Stimulated activated CD4-positive, alpha-beta T cell treated with anti-CD3 and anti-CD28 coated beads, Interleukin-2, amount 100 ng/mL, for 24 hours (primary cell): ENCODE results near the gene ST3GAL3.
A peak's percentile ranks its signal among the peaks of the same experiment; 100 is the strongest.
"Not testable (repeated sequence)": the region's sequence is repeated elsewhere in the genome, so short reads cannot be mapped to it uniquely, and the experiment has no call there.

Experiments used
- DNase-seq, 2 donors: peaks; one replicate each; pipeline ENCODE4 v3.0.0-alpha.2; 2020

Gene ST3GAL3

DNA sequence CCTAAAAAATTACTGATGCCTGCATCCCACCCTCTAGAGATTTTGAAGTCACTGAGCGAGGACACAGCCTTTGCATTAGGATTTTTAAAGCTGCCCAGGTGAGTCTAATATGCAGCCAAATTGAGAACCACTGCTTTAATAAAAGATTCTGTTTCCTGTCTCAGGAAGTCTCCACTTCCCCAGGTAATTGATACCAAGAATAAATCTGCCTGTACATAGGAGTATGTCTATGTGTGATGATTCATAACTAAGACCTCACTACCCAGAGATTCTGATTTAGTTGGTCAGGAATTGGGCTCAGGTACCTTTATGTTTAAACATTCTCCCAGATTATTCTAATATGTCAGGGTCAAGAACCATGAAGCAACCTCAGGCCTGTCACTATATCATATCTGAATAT, 117.5 kb downstream of the ST3GAL3 start:
- DNase-seq = no peak

DNA sequence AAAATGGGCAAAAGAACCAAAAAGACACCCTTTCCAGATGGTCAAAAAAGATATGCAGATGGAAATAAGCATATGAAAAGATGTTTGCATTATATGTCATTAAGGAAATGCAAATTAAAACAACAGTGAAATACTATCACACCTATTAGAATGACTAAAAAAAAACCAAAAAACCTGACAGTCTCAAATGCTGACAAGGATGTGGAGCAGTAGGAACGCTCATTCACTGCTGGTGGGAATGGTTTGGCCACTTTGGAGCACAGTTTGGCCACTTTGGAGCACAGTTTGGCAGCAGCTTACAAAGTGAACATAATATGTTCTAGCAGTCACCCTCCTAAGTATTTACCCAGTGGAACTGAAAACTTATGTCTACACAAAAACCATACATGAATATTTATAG, 121.2 kb downstream of the ST3GAL3 start:
- DNase-seq = no peak

DNA sequence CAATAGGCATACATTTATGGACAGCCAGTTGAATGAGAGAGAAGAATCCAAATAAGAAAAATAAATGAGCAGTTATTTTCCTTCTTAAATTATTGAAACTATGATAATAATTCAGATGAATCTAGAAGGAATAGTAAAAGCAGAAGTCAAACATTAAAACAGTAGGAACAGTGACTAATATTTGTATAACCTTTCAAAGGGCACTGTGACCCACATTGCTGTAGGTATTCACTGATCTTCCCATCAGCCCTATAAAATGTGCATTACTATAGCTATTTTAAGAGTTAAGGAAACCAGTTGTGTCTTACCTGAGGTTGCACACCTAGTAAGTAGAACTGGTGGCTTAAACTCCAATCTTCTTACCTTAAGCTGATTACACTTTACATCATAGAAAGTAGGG, 123.5 kb downstream of the ST3GAL3 start:
- no peak for DNase-seq

DNA sequence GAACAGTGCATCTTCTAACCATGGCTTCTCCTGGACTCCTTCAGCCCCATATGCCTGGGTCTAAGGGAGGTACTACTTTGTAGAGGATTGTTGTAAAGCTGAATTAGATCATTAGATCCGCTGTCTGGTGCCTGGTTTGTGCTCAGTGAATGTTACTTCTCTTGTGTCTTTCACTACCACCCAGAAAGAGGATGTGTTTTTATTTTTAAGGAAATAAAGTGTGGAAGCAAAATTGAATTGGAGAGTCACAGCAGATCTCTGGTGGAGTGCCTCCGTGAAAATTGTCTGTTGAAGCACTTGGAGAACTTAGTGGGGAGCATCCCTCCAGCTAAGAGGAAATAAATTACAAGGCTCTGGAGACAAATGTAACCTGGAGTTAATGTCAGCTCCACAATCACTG, 124.5 kb downstream of the ST3GAL3 start:
- DNase-seq = no peak

DNA sequence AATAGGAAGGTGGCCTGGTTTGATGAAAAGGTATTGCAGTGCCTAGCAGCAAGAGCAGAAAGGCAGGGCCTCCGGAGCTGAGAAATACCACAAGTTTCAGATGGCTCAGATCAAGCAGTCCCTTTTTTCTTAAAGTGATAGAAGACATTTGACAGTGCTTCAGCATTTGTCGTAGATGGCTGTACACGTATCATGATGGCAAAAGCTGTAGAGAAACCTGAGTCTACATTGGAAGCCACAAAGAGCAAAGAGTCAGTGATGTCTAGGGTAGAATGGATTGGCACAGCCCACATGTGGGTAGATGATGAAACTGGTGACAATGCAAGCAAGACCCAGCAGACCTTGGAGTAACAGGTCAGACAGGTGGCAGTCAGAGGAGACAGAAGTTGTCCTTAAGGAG, 124.9 kb downstream of the ST3GAL3 start:
- DNase-seq = no peak

DNA sequence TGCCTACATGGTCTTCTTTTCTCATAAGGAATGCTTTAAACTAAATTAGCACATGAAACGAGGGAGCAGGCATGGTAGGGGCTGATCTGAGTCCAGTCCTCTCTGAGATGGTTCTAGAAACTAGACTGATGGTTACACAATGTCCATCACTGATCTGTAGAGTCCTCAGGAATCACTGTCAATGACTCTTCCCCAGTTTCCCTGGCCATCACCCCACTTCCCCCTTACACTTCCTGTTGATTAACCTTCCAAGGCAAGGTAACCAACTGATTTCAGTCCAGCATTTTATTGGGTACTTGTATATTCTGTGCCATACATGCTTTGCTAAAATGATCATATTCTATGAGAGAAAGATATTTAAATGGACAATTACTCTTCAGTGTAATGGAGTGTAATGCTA, 125.7 kb downstream of the ST3GAL3 start:
- DNase-seq = no peak

DNA sequence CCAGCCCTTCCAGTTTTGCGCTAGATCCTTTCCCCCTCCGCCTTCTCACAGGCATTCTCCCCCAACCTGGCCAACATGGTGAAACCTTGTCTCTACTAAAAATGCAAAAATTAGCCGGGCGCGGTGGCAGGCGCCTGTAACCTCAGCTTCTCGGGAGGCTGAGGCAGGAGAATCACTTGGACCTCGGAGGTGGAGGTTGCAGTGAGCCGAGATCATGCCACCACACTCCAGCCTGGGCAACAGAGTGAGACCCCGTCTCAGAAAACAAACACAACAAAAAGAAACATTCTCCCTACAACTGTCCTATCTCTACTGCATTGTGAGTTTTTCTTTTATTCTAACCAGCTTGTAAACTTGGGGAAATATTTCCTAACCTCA, 126.6 kb downstream of the ST3GAL3 start:
- not testable (repeated sequence) for DNase-seq

DNA sequence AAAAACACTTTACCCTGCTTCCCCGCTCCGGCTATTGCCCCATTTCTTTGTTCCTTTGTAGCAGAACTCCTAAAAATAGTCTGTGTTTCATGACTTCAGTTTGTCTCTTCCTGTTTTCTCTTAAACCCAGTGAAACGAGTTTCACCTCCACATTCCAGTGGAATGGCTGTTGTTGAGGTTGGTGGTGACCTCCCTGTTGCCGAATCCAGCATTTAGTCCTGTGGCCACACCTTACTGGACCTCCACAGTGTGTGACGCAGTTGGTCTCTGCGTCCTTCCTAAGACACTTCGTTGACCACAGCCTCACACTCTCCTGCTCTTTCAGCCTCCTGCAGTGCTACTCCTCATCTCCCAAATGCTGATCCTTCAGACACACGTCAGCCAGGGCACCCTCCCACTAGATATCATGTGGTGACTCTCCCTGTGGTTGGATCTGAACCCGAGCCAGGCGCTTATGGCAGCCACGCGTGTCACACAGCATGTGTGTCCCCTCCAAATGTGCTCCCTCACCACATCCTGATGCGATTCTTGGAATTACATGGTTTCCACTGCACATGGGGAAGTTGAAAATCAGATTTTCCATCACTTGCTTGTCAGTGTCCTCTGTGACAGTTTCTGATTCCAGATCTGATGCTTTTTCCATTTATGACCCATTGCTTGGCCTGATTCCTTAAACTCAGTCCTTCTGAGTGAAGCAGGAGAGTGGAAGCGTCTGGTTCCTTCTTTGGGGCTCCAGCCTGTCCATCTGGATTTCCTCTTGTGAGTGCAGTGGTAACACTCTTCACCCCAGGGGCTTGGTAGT, 127.1 kb downstream of the ST3GAL3 start:
- DNase-seq = peak in 1 of 2 donors; percentile 26

DNA sequence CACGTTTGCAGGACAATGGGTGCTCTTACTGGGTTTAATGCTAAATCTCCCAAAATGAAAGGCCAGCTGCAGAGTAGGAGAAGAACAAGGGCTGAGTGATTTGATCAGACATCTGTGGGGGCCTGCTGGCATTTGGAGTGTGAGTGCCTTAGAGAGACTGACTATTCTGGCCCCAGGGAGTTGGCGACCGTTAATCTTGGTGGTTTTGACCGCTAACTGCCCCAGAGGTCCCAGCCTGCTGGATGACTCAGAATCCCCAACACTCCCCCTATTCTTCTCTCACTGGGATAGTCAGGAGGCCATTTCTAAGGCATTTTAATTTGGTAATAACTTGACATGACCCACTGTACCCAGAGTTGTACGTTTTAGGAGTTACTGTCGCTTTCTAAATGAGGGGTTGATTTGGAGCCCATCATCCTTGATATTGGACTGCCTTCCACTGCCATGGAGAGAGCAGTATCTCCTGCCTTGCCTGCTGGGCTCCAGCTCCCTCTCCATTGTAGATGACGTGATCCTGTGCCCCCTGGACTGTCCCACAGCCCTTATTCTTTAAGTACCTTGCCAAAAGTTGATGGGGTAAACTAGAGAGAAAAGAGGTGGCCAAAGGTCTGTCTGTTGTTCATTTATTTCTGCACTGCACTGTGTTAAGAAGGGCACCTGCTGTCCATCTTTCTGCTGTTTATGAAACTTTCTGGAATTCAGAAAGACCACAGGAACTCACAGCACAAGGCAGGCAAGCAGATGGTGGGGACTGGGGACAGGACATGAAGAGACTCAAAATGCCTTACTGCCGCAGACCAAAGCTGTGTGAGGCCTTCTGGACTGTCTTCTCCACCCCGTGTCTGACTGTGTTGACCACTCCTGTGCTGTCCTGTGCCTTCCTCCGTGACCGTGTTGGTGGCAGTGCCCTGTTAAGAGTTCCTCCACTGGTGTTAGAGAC, 128.0 kb downstream of the ST3GAL3 start:
- DNase-seq = no peak

DNA sequence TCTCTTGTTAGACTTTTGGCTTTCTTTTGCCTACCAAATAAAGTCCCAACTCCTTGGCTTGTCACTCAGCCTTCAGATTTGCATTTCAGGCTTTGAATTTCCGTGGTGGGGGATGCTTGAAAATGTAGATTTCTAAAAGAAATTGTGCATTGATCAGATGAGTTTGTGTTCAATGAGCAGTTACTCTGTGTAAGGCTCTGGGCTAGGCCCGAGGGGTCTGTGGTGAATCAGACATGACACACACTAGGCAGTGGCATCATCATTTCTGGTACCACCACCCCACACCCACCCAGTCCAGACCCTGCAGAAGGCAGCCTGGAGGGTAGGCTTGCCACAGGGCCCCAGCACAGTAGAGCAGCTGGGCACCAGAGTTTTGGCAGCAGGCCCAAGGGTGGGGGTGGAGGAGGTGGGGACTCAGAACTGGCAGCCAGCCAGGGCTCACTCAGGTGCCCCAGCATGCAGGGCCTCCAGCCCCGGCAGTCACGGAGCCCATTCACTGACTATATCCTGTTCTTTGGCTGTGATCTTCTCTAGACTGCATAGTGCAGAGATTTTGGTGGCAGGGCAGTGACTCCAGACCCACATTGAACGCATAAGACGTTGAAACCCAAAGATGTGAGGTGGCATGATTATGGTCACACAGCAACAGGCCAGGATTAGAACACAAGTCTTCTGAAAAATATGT, 129.1 kb downstream of the ST3GAL3 start:
- DNase-seq = peak; percentile 65 to 68

DNA sequence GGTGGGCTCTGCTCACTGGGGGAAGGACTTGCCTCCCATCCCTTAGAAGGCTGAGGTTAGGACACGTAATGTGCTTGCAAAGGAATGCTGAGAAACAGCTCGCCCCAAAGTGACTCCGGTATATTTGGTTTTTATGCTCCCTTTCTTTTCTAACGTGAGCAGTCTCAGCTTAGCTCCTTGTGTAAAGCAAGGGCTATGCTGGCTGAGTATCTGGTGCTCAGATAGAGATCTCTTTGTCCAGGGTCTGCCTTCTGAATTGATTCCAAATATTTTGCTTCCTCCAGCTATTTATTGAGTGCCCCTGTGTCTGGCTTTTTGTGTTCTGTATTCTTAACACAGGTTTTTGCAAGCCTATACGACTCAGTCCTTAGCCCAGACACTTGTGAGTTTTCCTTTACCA, 131.7 kb downstream of the ST3GAL3 start:
- DNase-seq = no peak

DNA sequence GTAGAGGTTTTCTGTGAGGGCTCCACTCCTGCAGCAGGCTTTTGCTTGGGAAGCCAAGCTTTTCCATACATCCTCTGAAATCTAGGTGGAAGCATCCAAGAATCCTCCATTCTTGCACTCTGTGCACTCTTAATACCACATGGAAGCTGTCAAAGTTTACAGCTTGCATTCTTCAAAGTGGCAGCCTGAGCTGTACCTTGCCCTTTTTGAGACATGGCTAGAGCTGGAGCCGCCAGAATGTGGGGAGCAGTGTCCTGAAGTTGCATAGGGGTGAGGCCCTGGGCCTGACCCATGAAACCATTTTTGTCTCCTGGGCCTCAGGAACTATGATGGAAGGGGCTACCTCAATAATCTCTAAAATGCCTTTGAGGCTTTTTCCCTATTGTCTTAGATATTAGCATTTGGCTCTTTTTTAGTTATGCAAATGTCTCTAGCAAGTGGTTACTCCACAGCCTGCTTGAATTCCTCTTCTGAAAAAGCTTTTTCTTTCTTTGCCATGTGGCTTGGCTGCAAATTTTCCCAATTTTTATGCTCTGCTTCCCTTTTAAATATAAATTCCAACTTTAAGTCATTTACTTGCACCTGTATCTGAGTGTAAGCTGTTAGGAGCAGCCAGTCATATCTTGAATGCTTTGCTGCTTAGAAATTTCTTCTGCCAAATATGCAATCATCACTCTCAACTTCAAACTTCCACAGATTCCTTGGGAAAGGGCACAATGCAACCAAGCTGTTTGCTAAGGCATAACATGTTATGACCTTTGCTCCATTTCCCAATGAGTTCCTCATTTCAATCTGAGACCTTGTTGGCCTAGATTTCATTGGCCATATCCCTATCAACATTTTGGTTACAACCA, 134.2 kb downstream of the ST3GAL3 start:
- DNase-seq = no peak

DNA sequence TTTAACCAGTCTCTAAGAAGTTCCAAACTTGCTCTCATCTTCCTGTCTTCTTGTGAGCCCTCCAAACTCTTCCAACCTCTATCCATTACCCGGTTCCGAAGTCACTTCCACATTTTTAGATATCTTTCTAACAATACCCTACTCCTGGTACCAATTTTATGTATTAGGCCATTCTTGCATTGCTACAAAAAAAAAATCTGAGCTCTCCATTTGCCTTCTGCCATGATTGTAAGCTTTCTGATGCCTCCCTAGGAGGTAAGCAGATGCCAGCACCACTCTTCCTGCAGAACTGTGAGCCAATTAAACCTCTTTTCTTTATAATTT, 134.8 kb downstream of the ST3GAL3 start:
- no peak for DNase-seq

DNA sequence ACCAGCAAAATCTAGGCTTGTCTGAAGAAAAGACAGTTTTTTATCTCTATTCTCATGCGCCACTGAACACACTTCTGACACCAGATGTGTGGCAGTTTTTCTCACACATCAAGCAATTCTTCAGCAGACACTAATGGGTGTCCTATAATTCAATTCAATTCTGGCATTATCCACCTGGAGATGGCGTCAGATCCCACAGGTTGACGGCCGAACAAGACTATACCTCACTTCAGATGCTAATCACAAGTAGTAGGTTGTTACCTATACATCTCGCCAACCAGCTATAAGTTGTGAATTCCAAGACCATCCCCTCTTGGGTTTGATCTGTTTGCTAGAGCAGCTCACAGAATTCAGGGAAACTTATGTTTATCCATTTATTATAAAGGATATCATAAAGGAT, 136.3 kb downstream of the ST3GAL3 start:
- DNase-seq = no peak

DNA sequence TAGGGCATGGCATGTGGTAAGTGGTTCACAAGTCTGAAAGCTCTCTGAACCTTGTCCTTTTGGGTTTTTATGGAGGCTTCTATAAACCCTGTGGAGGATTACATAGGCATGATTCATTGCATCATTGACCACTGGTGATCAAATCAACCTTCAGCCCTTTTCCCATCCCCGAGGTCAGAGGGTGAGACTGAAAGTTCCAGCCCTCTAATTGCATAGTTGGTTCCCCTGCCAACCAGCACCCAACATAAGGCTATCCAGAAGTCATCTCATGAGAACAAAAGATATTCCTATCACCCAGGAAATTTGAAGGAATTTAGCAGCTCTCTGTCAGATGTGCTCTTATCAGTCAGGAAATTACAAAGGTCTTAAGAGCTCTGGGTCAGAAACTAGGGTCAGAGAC, 136.8 kb downstream of the ST3GAL3 start:
- DNase-seq = no peak

DNA sequence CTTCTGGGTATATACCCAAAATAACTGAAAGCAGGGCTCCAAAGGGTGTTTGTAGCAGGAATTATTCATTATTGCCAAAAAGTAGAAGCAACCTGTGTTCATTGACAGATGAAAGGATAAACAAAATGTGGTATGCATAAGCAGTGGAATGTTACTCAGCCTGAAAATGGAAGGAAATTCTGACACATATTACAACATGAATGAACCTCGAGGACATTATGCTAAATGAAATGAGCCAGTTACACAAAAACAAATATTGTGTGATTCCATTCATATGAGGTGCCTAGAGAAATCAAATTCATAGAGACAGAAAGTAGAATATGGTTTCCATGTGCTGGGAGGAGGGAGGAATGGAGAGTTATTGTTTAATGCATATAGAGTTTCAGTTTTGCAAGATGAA, 140.0 kb downstream of the ST3GAL3 start:
- no peak for DNase-seq

DNA sequence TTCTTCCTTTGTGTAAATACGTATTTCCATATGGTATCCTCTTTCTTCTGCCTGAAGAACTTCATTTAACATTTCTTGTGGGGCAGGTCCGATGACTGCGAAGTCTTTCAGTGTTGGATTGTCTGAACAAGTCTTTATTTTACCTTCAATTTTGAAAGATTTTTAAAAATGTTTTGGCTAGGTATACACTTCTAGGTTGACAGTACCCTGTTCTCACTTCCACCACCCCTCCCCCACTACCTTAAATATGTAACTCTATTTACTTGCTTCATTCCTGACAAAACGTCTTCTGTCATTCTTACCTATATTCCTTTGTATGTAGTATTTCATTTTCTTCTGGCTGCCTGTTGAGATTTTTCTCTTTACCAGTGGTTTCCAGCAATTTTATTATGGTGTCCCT, 140.5 kb downstream of the ST3GAL3 start:
- DNase-seq = no peak

DNA sequence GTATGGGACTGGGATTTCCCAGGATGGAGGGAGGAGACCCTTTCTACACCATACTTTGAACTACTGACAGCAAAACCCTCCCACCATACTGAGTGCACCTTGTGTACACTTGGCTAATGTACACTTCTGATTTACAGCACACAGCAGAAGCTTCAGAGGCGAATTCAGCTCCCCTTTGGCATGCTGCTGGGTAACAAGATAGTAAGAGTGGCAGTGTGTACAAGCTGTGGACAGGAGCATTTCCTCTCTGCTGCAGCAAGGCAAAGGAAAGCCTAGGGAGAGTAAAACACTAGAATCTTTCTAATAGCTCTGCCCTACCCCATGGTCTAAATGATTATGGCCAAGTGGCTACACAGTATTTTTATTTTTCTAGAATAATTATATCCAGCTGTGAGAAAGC, 142.3 kb downstream of the ST3GAL3 start:
- DNase-seq = no peak

DNA sequence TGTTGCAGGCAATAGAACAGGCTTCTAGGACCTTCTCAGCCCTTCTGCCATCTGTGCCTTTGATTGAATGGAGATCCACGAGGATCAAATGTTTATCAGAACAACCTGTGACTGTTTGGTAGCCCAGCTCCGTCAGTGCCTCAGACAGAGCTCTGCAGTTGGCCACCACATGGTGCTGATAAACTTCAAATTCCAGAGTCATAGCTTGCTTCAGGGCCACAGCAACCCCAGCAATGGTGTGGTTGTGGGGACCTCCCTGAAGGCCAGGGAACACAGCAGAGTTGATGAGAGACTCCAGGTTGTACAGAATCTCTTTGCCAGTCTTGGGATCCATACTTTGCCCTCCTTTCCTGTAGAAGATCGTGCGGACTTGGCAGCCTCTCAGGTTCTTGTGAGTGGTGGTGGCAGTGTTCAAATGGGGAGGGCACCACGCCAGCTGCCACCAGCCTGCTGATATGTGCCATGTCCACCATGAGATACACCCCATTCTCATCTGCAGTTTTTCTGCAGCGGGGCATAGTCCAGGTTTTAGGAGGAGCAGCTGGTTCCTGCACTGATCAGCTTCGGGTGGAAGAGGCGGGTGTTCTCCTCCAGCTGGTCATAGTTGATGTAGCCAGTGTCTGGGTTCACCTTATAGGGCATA, 143.4 kb downstream of the ST3GAL3 start:
- DNase-seq = no peak

DNA sequence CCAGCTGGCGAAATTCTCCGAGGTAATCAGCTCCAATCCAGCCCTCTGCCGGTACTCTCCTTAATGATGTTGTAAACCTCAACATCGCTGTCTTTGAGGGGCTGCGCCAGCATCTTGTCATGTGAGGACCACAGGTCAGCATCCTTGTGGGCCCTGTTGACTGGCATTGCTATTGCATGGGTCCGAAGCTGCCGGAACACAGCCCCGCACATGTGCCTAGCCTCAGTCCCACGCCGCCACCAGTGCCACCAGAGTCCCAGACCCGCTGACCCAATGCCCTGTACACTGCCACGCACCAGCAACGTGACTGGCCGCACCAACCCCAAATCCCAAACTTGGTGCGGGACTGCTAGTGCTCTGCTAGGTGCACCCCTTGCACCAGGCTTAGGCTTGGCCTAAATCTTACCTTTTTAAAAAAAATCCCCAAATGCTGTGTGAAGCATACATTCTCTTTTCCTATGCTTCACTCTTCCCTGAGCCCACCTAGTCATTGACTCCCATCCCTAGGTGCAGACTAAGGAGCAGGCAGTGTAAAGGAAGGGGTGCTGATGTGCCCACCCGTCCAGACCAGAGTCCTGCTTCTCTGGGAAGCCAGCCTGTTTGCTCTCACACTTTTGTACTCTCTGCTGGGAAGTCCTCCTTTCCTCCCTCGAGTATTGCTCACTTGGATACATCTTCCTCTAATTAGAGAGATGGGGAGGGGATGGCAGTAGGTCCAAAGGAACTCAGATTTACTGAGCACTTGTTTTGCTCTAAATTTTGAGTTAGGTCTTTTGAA, 144.4 kb downstream of the ST3GAL3 start:
- no peak for DNase-seq

DNA sequence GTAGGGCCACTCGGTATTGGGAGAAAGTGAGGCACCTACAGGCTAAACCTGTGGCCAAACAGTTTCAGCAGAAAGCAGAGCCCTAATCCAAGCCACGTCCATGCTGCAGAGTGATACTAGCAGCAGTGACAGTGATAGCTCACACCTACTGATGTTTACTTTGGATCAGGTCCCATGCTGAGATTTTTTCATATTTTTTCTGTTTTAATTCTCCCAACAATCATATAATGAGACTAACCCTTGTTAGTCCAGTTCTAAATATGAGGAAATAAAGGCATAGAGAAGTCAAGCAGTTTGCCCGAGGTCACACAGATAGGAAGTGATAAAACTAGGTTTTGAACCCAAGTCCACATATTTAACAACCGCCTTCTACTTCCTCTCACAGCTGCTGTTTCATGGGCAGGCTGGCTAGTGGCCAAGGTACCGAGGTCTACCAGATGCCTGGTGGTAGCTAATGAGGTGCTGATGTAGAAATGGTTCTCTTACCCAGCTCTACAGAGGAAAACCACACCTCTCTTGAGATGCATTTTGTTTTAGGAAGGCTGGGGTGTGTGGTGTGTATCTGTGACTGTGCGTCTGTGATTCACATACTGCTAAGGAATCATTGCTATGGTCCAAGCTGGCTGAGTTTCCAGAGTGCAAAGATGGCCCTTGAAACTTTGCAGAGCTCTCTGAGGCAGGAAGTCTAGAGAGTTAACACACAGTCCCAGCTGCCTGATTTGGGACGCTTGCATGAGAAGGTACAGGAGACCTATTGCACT, 146.0 kb downstream of the ST3GAL3 start:
- DNase-seq = no peak
